Measurements from ENCODE around the gene LAMA2.

Gene LAMA2

DNA sequence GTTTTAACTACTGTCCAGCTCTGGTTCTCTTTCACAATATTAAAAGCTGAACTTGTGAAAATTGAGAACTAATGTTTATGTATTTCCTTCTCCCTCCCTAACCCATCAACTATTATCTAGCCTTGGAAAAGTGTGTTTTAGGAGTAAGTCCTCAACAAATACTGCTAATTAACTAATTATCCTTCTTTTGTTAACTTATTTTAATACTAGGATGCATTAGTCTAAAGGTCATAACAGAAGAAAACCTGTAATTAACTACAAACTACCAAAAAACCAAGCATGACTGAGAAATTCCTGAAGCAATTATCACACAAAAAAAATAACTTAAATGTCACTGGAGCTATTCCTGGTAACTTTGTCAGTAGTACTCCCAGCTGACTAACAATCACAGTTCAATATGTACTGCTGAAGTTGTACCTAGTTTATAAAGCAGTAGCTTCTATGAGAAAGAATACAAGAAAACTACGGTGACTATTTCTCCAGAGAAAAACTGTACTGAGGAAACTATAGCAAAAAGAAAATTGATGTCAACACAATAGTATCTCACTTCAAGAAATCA is 301.9 kb downstream of the LAMA2 start:
- peak; percentile 3 for DNase-seq

DNA sequence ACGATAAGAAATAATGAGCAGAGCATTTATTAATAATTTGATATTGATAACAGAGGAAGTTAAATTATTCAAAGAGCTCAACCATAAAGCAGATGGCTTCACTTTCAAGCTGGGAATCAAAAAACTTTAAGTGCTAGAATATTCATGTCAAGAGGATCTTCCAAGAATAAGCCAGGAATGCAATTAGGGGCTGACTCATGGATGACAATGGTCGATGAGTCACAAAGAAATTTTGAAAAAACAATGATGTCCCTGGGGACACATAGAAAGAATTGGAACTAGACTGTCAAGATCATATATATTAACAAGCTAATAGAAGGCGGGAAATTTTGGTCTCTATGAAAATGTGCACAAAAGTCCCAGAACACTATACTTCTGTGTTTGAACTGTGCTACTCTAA is 304.1 kb downstream of the LAMA2 start:
- no peak for DNase-seq

DNA sequence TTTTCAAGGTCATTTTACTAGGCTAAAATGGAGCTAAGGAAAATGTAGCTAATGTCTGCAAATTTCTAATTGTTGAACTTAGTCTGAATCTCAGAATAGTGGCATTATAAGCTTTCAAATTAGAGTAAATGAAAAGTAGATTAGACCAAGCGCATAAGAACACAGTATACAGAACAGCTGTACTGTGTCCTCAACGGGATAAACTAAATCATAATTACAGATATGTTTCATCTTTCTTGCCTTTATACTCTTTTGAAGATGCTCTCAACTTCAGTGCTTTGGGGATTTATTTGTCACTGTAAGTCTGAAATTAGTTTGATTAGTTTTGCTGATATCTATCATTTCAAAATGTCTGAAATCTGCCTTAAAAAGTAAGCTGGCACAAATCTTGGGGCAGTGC is 305.4 kb downstream of the LAMA2 start:
- no peak for DNase-seq

DNA sequence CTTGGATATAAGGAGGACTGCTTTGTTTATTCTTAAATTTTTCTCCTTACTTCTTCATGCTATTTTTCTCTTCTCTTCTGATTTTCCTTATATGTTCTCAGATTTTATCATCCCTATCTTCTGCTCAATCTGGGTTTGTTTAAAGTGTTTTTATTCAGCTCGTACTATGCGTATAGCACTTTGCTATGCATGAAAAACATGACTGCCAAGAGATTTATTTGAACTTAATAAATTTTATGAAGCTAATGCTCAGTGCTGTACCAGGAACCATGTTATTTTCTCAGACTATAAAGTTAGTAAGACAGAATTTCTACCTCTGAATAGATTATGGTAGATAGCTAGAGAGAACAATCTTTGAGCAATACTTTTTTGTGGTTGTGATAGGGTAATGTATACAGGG is 305.9 kb downstream of the LAMA2 start:
- DNase-seq = no peak

DNA sequence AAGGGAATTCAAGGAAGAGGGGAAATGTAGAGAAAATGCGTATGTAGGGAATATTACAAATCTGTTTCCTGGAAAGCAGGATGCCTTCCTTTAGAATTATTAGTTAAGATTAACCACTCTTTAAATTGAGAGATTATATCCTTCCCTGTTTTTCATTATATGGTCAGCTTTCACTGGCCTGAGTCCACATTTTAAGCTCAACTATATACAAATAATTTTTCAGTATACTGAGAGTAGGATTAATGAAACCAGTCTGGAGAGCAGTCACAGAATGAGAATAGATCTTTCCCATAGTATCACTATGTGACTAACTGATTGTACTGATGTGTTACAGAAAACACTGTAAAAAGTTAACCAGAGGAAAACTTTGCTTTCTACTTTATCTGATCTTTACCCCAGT is 306.3 kb downstream of the LAMA2 start:
- no peak for DNase-seq

DNA sequence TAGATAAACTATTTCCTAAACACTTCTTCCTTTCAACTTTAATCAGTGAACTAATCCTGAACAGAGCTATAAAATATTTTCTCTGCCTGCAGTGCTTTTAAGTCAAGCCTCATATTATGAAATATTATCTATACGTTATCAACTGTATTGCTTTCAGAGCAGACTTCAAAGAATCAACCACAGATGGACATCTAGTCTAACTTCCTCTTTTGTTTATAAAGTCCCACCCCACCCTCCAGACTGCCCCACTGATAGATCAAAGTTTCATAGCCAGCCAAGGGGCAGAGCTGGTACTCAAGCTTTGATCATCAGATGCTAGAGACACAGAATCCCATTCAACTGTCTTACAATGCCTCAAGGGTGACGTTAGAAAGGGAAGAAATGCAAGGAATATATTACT is 308.3 kb downstream of the LAMA2 start:
- no peak for DNase-seq

DNA sequence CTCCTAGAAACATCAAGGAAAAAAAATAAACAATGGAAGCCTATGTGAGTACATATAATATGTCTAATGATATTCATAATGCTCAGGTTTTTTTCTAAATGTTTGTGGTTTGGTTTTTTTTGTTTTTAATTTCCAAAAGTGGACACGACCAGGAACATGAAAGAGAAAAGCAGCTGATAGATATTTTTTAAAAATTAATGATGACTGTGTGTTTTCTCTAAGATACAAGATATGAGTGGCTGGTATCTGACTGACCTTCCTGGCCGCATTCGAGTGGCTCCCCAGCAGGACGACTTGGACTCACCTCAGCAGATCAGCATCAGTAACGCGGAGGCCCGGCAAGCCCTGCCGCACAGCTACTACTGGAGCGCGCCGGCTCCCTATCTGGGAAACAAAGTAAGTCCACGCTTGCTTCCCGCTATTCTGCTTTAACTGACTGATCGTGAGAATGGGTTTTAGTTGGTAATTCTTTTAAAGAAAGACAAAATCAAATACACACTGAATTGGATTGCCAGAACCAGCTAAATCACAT is 309.6 kb downstream of the LAMA2 start:
- DNase-seq = no peak

DNA sequence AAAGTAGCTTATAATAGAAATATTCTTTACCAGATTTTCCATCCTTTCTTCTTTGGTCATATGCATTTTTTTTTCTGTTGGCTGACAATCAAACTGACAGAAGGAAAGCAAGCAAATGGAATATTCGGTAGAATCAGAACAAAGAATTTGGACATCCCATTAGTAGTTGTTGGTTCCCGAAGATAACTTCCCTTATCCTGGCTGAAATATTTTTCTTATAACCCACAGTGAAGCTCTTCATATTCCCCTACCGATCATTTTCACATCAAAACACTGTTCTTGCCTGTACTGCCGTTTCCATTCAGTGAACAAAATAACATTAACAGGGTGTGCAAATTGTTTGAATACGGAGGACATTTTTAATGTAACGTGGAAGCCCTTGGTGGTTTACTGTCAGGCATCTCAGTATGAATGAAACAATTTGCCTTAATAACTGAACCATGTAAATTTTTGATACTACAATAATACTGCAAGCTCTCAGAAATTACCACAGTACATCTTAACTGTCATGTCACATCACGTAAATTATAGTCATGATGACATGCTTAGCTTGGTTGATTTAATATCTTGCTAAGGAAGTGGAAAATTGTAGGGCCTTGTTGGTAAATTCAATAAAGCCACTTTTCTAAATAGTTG is 311.5 kb downstream of the LAMA2 start:
- DNase-seq = no peak

DNA sequence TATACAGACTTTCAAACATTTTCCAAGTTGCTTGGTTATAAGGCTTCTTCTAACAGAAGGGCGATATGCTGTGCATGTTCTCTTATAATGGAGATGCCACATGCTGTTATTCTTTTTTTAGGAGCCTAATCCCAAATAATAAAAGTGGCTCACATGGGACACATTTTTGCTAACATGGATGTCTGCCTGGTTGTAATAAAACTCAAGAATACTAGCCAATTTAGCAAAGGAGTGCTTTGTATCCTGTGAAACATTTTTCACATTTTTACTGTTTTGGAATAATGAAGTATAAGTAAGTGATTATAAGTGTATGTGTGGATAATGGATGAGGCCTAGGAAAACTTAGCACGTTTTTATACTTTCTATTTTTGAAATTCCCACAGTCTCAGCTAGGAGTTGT is 312.2 kb downstream of the LAMA2 start:
- no peak for DNase-seq

DNA sequence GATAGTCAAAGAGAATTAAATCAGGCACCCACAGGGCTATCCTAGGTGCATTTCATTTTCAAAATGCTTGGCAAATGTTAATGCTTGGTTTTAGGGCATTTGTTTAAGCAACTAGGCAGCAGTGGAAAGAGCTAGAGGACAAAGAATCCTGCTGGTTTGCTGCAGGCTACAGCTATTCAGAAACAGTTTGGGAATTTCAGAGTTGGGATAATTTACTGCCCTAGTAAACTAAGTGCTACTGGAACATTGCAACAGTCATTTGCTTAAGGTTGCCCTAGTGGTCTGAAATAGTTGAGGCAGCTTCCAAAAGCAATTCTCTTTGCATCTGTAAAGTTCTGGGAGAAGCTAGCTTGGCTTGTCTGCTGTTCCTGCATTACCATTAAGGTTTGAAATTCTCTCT is 312.7 kb downstream of the LAMA2 start:
- no peak for DNase-seq

DNA sequence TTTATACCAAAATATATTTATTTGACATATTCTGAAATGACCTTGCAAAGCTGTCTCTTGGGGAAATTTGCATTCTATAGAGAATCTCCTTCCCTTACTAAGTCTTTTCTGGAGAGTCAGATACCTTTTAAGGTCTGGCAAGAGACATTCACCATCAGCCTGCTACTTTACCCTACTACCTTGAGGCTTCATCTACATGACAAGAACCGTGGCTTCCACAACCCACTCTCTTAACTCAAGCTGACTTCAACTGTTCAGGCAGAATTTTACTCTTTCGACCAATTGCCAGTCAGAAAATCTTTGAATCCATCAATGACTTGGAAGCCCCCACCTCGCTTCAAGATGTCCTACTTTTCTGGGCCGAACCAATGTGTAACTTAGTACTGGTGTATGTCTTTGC is 314.2 kb downstream of the LAMA2 start:
- DNase-seq = no peak

DNA sequence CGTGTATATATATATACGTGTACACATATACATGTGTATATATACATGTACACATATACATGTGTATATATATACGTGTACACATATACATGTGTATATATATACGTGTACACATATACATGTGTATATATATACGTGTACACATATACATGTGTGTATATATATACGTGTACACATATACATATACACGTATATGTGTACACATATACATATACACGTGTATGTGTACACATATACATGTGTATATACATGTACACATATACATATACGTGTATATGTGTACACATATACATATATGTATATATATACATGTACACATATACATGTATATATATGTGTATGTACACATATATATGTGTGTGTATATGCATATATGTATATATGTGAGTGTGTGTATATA is 317.2 kb downstream of the LAMA2 start:
- no peak for DNase-seq

DNA sequence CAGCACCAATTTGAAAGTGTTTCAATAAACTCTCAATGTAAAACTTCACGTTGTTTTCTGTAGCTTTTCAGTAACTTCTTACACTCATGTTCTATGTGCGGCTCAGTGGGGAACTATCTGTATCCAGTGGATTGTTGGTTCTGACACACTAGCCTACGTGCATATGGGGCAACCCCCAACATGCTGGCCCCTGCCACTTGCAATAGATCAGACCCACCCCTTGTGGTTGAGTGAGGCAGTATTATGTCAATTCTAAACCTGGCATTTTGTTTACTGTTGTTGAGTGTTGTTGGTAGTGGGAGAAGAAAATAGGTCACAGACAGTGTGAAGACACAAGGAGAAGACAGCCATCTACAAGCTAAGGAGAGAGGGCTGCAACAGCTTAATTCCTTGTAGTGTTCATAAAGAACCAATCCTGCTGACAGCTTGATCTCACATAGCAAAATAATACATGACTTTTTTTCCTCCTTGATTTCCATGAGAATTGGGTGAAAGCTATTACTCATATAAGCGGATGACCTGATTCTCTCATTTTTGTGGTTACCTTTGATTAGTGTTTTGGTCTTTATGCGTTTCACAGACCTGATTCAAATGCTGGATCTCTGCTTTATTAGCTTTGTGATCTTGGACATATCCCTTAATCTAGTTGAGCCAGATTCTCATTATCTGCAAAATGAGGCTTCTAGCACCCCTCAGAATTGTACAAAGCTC is 320.4 kb downstream of the LAMA2 start:
- DNase-seq = no peak

DNA sequence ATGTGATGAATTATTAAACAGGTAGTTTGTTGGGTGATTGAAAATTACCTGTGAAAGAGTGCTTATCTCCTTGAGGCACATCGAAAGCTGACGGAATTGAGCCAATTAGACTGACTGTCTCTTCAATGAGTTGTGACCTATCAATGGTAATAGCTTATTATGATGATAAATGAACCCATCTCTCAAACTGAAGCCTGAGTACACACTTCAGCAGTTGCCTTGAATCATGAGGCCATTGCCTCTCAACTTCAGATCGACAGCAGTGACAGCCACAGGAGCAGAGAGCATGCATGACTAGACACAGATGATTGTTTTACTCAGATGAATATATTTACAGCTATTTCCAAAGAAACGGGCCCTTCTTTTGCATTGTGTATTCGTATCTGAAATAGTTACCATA is 323.9 kb downstream of the LAMA2 start:
- peak; percentile 1 for DNase-seq

DNA sequence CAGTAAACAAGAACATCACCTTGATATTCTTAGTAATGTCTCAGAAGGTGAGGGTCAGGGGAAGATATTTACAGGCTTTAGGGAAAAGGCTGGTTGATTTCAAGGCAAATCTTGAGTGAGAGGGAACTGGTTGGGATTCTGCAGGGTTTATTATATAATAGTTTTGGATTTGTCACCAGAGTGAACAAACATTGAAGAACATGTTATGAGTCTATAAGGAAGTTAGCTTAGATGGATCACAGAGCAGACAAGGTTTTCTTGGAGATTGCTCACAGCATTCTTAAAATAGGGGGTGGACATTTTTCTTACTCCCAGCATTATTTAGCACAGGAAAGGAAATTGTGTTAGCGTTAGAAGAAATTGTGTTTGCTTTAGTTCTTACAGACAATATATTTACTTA is 324.9 kb downstream of the LAMA2 start:
- DNase-seq = no peak

DNA sequence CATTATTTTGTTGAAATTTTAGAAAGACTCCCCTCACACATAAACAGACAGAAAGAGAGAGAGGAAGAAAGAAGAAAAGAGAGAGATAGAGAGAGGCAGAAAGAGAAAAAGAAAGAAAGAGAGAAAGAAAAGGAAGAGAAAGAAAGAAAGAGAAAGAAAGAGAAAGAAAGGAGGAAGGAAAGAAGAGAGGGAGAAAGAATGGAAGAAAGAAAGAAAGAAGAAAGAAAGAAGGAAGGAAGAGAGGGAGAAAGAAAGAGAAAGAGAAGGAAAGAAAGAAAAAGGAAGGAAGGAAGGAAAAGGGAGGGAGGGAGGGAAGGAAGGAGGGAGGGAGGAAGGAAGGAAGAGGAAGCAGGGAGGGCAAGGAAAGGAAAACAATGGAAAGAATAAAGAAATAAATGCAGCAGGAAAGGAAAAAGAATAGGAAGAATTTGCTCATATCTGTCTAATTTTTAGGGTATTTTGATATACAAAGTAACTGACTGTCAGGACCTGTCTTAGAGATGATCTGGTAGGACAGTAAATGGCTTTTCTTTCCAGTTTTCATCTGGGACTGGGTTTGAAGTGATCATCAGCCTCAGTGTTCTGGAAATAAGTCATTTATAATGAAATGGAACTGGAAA is 325.6 kb downstream of the LAMA2 start:
- no peak for DNase-seq

DNA sequence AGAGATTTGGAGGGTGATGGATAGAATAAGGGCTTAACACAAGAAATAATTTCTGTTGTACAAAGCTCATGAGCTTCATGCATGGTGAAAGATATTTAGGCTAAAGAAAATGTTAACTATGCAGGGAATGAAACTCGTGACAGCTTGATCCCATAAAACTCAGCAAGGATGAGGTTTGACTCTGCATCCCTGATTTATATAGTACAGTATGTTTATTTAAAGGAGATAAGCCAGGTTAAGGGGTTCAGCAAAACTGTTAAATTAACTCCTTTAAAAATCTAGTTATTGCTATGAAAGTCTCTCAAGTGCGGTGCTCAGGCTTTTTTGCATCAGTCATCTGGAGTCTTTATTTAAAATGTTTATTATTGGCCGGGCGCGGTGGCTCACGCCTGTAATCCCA is 326.4 kb downstream of the LAMA2 start:
- DNase-seq = no peak

DNA sequence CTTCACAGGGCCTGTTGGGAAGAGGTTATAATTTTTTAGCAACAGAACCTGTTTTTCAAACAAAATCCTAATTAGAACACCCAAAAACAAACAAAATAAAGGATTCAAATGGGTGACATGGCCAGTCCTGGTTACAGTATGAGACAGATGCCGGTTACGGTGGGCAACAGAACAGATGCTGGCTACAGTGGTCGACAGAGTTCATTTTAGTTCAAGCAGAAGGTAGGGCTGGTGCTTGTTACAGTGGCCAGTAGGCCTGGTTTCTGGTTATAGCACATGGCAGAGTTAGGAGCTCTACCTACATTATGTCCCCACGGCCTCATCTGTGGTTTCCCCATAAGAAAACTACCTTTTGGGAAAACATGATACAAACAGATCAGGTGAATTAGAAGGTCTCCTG is 327.7 kb downstream of the LAMA2 start:
- DNase-seq = no peak

DNA sequence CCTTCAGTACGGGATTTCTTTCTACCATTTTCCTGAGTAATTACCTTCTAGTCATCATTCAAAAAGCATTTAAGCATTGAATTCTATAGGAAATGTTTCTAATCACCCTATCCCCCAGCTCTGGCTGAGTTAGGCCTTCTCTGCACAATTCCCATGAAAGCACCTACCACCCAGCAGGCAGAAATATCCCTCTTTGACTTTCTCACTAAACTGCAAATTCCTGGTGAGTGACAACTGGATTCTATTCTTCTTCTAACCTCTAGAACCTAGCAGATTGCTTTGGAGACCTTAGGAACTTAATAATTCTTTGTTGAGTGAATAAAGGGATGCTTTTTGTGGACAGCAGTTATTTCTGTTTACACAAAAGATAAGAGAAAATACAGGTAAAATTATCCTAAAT is 328.7 kb downstream of the LAMA2 start:
- DNase-seq = no peak

DNA sequence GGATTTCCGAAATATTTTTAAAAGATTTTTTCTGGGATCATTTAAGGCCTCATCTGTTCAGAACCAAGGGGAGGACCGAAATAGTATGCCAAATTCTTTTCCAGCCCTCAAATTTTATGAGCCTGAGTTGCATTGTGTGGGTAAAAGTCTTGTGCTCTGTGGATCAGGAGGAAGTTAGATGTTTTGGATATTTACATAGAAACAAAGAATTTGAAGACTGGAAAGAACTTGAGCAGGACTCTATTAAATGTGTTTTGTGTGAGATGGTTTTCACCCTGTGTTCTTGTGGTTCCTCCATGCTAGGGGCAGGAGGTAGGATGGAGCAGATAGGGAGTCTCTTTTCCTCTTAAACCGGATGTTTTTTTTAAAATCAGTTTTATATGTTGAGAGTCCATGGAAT is 329.1 kb downstream of the LAMA2 start:
- DNase-seq = no peak

DNA sequence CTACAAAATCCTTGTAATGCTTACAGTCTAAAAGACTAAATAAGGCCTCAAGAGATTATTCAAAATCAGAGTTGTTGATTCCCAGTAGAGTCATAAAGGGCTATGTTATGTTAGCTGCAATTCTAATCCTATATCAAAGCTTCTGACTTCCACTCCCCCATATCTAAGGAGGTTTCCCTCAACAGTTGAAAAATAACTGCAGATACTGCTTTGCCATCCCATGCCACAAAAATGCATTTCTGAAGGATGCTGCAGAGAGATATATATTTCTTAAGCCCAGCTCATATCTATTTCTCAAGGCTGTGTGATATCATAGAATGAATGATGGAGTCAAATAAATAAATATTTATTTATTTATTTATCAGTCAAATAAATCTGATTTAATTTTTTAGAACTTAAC is 332.3 kb downstream of the LAMA2 start:
- no peak for DNase-seq

DNA sequence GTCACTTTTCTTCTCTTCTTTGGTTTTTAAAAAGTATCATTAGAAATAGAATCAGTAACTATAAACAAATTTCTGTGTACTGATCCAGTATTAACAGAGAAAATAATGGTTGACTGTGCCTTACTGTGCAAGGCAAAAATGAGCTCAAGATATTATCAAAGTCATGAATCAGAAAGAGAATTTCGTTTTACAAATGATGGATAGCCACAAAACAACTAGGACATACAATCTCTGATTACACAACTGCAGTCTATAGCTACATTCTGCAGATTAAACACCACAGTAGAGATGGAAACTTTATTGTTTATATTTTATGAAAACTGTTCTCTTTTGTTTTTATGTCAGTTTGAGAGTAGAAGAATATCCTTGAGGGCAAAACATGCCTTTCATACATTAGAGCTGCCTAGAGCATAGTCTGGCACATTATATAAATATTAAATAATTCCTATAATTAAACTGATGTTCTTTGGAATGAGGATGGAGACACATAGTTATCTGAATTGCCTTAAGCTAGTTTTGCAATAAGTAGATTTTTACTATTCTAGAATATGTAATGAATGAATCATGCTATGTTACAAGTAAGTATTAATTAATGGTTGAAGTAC is 333.1 kb downstream of the LAMA2 start:
- no peak for DNase-seq

DNA sequence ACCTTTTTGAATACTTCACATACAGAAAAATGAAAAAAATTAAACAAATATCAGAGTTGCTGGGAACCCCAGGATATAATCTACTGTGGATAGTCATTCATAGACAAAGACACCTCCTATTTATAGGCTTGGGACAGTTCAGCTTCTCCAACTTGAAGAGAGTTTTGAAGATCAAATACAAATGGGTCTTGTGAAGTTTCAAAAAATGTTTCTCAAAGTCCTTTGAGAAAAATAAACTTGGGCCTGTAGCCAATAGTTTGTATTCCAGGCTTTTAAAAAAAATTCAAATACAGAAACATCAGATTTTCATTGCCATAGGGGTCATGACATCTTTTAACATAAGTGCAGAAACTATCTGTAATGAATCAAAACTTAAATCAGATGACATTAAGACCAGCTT is 334.8 kb downstream of the LAMA2 start:
- no peak for DNase-seq
